Endothelial cell (in vitro differentiated cells): Measurements from ENCODE around the gene TDP1. TPM values are rescaled to one million over a fixed set of nuclear protein-coding genes. Genes with fewer than 3 reads are reported as not detected.
A peak's percentile ranks its signal among the peaks of the same experiment; 100 is the strongest.

Experiments
- DNase-seq: peaks from one replicate; pipeline ENCODE4 v3.0.0; 2021; ENCODE audit warnings: low spot score
- H3K27ac Mint-ChIP-seq: one replicate; pipeline ENCODE4 v1.8.0; 2021; ENCODE audit warnings: mixed read lengths, inconsistent platforms; ENCODE audit not compliant: unreplicated experiment
- H3K27me3 Mint-ChIP-seq: one replicate; pipeline ENCODE4 v1.8.0; 2021; ENCODE audit warnings: mild to moderate bottlenecking, moderate library complexity, mixed read lengths, inconsistent platforms; ENCODE audit not compliant: unreplicated experiment
- H3K36me3 Mint-ChIP-seq: one replicate; pipeline ENCODE4 v1.8.0; 2021; ENCODE audit warnings: mild to moderate bottlenecking, low read depth, mixed read lengths, inconsistent platforms; ENCODE audit not compliant: unreplicated experiment
- H3K4me1 Mint-ChIP-seq: one replicate; pipeline ENCODE4 v1.8.0; 2021; ENCODE audit warnings: mild to moderate bottlenecking, mixed read lengths, inconsistent platforms; ENCODE audit not compliant: unreplicated experiment
- H3K4me3 Mint-ChIP-seq: one replicate; pipeline ENCODE4 v1.8.0; 2021; ENCODE audit warnings: mild to moderate bottlenecking, mixed read lengths, inconsistent platforms; ENCODE audit not compliant: unreplicated experiment
- H3K9me3 Mint-ChIP-seq: one replicate; pipeline ENCODE4 v1.8.0; 2021; ENCODE audit warnings: mixed read lengths, inconsistent platforms; ENCODE audit not compliant: unreplicated experiment
- total RNA-seq: library from RNA; stranded (reverse); fragmentation: NEBNext Ultra II Directional; extraction: Animal tissue kit (Norgen Biotek cat#: 25700); gene quantifications from one replicate; pipeline ENCODE4 v1.2.1, GENCODE V29; 2021; ENCODE audit not compliant: unreplicated experiment
- TF ChIP-seq, protein P1 (sequence below): fragments of 200-600 bp; sonication (generic); IDR thresholded peaks from one replicate; pipeline ENCODE4 v1.5.0; 2021; ENCODE audit warnings: antibody characterized with exemption; ENCODE audit not compliant: unreplicated experiment

TDP1 gene
- total RNA-seq, 1 donor from 2014 or later, result 34.9 TPM

DNA sequence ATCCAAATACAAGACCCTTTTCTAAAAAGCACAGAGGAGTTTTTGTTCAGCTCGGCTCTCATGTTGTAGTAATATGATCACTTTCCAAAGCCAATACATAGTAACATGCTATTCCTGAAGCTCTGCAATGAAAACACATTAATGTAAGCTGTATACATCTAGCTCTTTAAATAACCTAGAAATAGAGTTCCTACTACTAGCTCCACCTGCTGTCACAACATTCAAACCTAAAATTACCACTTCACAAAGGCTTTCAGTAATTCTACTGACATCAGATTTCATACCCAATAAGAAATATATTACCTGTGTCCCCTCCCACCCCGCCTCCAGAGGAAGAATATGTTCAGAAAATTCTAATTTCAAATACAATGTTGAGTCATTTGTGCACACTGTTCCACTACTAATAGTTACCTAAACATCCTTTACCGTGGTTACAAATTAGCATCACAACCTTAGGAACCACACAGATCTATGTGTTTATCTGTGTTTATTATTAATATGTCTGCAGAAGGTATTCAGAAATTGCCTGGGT is 19.0 kb upstream of the TDP1 start:
- Mint-ChIP-seq H3K4me3 (no peak overlapping the region), H3K27ac (no peak overlapping the region), H3K36me3 (no peaks in the 10 kb centered on the region), H3K27me3 (peaks cover 3% of the 10 kb centered on the region), H3K4me1 (no peaks in the 10 kb centered on the region), H3K9me3 (no peaks in the 10 kb centered on the region)
- DNase-seq, result no peak
- TF ChIP-seq, protein P1, sequence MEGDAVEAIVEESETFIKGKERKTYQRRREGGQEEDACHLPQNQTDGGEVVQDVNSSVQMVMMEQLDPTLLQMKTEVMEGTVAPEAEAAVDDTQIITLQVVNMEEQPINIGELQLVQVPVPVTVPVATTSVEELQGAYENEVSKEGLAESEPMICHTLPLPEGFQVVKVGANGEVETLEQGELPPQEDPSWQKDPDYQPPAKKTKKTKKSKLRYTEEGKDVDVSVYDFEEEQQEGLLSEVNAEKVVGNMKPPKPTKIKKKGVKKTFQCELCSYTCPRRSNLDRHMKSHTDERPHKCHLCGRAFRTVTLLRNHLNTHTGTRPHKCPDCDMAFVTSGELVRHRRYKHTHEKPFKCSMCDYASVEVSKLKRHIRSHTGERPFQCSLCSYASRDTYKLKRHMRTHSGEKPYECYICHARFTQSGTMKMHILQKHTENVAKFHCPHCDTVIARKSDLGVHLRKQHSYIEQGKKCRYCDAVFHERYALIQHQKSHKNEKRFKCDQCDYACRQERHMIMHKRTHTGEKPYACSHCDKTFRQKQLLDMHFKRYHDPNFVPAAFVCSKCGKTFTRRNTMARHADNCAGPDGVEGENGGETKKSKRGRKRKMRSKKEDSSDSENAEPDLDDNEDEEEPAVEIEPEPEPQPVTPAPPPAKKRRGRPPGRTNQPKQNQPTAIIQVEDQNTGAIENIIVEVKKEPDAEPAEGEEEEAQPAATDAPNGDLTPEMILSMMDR, result no peak

DNA sequence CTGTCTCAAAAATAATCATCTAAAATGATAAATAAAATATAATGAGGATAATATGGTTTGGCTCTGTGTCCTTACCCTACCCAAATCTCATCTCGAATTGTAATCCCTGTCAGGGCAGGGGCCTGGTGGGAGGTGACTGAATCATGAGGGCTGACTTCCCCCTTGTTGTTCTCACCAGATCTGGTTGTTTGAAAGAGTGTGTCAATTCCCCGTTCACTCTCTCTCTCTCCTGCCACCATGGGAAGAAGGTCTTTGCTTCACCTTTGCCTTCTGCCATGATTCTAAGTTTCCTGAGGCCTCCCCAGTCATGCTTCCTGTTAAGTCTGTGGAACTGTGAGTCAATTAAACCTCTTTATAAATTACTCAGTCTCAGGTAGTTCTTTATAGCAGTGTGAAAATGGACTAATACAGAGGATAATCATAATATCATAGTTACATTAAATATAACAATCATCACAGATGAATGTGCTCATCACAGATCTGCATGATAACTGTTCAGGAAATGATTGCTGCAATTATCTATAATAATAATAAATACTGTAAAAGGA is 13.8 kb upstream of the TDP1 start:
- no peak overlapping the region for H3K4me3 Mint-ChIP-seq
- no peaks in the 10 kb centered on the region for H3K4me1 Mint-ChIP-seq
- H3K27me3 Mint-ChIP-seq, result peaks cover 3% of the 10 kb centered on the region
- TF ChIP-seq, protein P1, result no peak
- H3K36me3 Mint-ChIP-seq, result no peaks in the 10 kb centered on the region
- DNase-seq, result no peak
- no peak overlapping the region for H3K27ac Mint-ChIP-seq
- no peaks in the 10 kb centered on the region for H3K9me3 Mint-ChIP-seq

DNA sequence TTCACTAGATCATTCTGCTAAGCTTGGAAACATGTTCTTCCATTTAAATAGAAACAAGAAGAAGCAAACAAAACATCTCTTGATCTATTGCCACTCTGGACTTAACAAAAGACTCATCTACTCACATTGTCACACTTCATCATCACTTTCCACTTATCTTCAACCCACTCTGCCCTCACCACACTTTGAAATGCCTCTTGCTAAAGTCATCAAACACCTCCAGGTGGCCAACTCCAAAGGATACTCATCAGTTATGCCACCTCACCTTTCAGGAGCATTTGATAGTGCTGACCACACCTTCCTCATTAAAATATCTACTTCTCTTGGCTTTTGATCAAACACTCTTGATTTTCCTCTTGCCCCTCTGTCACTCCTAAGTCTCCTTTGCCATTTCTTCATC is 8.4 kb upstream of the TDP1 start:
- H3K27ac Mint-ChIP-seq, result no peak overlapping the region
- H3K4me1 Mint-ChIP-seq, result no peaks in the 10 kb centered on the region
- TF ChIP-seq, protein P1, result no peak
- no peaks in the 10 kb centered on the region for H3K9me3 Mint-ChIP-seq
- no peaks in the 10 kb centered on the region for H3K27me3 Mint-ChIP-seq
- DNase-seq, result no peak
- peaks cover 15% of the 10 kb centered on the region for H3K36me3 Mint-ChIP-seq
- H3K4me3 Mint-ChIP-seq, result no peak overlapping the region

DNA sequence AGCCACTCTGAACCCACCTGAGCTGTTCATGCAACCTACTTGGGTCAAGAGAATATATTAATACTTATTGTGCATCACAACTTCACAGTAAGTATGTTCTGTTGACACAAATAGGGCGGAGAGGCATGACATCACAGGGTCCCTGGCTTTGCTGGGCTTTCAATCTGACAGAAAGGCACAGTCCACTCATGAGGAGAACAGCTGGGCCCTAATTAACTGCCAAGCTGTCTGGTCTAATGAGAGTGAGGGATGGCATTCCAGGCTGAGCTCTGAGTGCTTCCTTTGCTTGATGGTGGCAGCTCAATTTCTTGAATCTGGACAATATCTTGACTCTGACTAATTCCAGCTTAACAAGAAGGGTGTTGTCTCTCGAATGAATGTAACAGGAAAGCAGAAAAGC is 3.2 kb upstream of the TDP1 start:
- Mint-ChIP-seq H3K27me3 (peaks cover 11% of the 10 kb centered on the region), H3K36me3 (peaks cover 27% of the 10 kb centered on the region), H3K27ac (peak overlapping the region; percentile 82), H3K4me1 (peaks cover 35% of the 10 kb centered on the region), H3K4me3 (peak overlapping the region; percentile 33), H3K9me3 (no peaks in the 10 kb centered on the region)
- DNase-seq, result no peak
- TF ChIP-seq, protein P1, result no peak

DNA sequence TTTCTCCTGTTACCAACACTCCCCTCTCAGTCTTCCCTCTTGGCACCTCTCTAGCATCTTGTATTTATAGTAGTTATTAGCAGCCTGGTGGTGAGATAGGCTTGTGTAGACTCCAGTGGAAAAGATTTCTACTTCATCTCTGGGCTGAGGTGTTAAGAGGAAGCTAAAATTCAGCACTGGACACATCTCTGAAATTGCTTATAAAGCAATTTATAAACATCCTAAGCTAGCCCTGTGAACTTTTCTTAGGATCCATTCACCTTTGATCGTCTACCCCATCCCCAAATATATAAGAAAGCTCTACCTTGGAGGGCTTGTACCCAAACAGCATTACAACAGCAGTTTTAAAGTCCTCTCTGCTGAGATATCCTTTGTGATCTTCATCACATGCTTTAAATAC is 2.1 kb upstream of the TDP1 start:
- TF ChIP-seq, protein P1, result no peak
- H3K36me3 Mint-ChIP-seq, result peaks cover 31% of the 10 kb centered on the region
- peaks cover 38% of the 10 kb centered on the region for H3K4me1 Mint-ChIP-seq
- peaks cover 11% of the 10 kb centered on the region for H3K27me3 Mint-ChIP-seq
- H3K27ac Mint-ChIP-seq, result peak overlapping the region; percentile 99
- H3K9me3 Mint-ChIP-seq, result no peaks in the 10 kb centered on the region
- DNase-seq, result no peak
- peak overlapping the region; percentile 97 for H3K4me3 Mint-ChIP-seq
